Brain microvascular endothelial cell (primary cell): ENCODE data around the gene LY6G5B.

ENCODE experiments used
- DNase-seq: peaks from one replicate; pipeline ENCODE4 v3.0.0-alpha.2; 2020
- H3K27ac ChIP-seq: fragments of 250-450 bp; sonication (Bioruptor Pico); 2 replicates; pipeline ENCODE4 v1.5.1; 2020; ENCODE audit warnings: mild to moderate bottlenecking, moderate library complexity
- H3K27me3 ChIP-seq: fragments of 250-450 bp; sonication (Bioruptor Pico); replicated peaks from 2 replicates; pipeline ENCODE4 v1.5.1; 2020; ENCODE audit warnings: mild to moderate bottlenecking
- H3K36me3 ChIP-seq: fragments of 250-450 bp; sonication (Bioruptor Pico); replicated peaks from 2 replicates; pipeline ENCODE4 v1.5.1; 2020; ENCODE audit warnings: mild to moderate bottlenecking
- H3K4me3 ChIP-seq: 2 replicates; pipeline ENCODE4 v1.5.1; 2011; ENCODE audit warnings: low read depth, mild to moderate bottlenecking, control low read depth, low read length, moderate library complexity
- in situ Hi-C: cut with HindIII; loops from 2 replicates; pipeline ENCODE4 v1.10.0; 2017; ENCODE audit warnings: low sequenced_read_pairs, low pct_ligation_motif_present
- TF ChIP-seq, protein P1 (sequence below): IDR thresholded peaks from 2 replicates; pipeline ENCODE4 v1.5.1; 2011; ENCODE audit warnings: low read depth, mild to moderate bottlenecking, moderate library complexity, low read length, control low read depth, inconsistent platforms; ENCODE audit errors: missing control alignments

LY6G5B gene

DNA sequence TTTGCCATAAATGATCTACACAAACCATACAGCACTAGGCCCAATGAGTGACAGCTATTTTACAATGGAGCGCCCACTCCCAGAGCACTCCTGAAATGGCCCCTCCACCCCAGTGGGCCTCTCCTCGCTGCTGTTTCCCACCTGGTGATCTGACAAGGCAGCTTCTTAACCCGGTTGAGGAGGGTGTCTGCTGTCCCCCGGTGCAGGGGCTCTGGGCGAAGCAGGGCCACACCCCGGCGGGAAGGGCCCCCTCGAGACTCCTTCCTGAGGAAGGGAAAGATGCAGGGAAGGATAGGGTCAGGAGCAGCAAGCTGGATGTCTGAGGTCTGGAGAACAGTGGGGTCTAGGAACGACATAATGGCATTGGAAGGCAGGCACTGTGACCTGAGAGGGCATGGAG is 23.1 kb downstream of the LY6G5B start:
- H3K4me3 ChIP-seq: no peak overlapping the region
- H3K27ac ChIP-seq: no peak overlapping the region
- TF ChIP-seq, protein P1, sequence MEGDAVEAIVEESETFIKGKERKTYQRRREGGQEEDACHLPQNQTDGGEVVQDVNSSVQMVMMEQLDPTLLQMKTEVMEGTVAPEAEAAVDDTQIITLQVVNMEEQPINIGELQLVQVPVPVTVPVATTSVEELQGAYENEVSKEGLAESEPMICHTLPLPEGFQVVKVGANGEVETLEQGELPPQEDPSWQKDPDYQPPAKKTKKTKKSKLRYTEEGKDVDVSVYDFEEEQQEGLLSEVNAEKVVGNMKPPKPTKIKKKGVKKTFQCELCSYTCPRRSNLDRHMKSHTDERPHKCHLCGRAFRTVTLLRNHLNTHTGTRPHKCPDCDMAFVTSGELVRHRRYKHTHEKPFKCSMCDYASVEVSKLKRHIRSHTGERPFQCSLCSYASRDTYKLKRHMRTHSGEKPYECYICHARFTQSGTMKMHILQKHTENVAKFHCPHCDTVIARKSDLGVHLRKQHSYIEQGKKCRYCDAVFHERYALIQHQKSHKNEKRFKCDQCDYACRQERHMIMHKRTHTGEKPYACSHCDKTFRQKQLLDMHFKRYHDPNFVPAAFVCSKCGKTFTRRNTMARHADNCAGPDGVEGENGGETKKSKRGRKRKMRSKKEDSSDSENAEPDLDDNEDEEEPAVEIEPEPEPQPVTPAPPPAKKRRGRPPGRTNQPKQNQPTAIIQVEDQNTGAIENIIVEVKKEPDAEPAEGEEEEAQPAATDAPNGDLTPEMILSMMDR: no peak
- in situ Hi-C loops: no loop called here
- peaks cover 60% of the 10 kb centered on the region for H3K36me3 ChIP-seq
- no peak for DNase-seq
- no peaks in the 10 kb centered on the region for H3K27me3 ChIP-seq

DNA sequence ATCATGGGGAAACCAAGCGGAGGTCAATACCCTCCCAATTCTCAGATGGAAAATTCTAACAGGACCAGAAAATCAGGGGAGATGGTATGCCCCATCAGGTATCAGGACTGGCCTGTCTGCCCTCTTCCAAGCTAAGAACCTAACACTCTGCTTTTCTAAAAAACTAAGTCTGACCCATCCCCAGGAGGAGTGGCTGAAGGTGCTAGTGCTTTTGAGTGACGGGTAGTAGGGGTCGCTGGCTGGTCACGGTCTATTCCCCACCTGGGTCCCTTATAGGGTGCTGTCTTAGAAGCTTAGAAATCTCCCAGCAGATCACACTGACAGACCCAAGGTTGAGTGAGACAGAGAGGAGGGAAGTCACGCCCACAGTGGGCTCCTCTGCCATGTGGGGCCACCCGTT is 23.8 kb downstream of the LY6G5B start:
- H3K27me3 ChIP-seq: no peaks in the 10 kb centered on the region
- TF ChIP-seq, protein P1: no peak
- in situ Hi-C loops: no loop called here
- DNase-seq: no peak
- H3K36me3 ChIP-seq: peaks cover 53% of the 10 kb centered on the region
- no peak overlapping the region for H3K27ac ChIP-seq
- H3K4me3 ChIP-seq: no peak overlapping the region

DNA sequence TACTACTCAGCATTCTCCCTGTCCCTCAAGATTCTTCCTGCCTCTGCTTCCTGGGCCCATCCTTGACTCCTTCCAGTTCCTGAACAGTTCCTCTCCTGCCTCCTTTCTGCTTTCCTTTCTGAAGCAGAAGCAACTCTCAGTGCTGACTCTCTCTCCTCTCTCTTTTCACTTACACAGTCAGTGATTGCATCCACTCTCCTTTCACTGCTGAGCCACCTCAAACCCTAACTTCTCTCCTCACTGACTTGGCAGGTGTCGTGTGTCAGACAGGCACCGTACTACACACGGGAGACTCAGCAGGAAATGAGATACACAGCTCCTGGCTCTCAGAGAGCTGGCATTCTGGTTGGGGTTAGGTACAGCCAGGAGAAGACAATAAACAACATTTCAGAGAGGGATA is 27.8 kb downstream of the LY6G5B start:
- in situ Hi-C loops: no loop called here
- Histone ChIP-seq H3K4me3 (no peak overlapping the region), H3K36me3 (peaks cover 24% of the 10 kb centered on the region), H3K27me3 (no peaks in the 10 kb centered on the region), H3K27ac (no peak overlapping the region)
- TF ChIP-seq, protein P1: no peak
- DNase-seq: no peak

DNA sequence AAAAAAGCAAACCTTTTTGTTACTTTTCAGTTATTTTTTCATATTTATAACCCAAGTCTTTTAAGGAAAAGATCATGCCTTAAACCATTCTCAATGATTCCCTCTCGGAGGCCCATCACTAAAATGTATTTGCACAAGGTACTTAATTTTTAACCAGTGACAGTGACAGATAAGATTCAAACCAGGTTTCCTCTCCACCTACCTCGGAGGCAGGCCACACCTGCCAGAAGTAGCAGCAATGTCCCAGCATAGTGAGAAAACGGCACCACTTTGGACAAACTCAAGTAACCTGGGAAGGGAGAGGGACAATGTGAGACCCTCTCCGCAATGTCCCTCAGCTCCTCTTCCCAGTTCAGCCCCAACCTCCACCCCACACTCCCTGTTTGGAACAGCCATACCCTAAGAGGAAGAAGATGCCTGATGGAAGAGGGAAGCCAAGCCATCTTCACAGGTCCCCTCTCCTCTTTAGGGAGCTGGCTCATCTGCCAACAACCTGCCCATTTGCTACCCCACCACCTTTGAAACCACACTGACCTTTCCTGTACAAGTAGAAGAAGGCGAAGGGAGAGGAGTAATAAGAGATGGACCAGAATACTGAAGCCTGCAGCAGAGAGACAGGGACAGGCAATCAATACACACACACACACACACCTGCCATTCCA is 31.1 kb downstream of the LY6G5B start:
- no peak overlapping the region for H3K4me3 ChIP-seq
- peaks cover 7% of the 10 kb centered on the region for H3K36me3 ChIP-seq
- no peak overlapping the region for H3K27ac ChIP-seq
- TF ChIP-seq, protein P1: no peak
- in situ Hi-C loops: no loop called here
- no peak for DNase-seq
- no peaks in the 10 kb centered on the region for H3K27me3 ChIP-seq

DNA sequence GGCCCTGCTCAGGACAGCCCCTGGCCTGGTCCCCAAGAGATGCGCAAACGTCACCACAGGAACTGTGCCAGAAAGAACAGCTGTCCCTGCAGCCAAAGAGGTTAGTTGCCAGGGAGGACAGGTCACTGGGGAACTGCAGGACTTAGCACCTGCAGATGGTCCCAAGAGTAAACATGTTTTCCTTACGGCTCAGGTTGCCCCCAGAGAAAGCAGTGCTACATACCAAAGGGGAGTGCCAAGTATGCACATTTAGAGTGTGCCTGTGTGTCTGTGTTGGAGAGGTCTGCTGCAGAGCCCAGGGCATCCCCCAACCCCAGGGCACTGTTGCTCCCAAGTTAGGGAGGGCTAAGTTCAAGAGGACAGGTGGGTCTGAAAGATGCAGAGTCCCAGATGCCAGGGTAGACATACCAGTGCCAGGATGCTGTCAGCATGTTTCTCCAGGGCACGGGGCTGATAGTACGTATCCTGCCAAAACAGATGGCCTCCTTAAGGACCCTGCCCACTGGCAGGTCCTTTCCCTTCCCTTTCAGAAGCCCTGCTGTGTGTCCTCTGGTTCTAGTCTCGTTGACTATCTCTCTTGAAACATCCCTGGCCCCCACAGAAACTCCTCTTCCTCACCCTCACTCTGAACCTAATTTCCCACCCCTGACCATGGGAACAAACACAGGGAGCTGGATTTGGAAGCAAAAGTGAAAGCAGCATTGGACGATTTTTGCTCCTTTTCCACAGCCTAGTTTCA is 32.1 kb downstream of the LY6G5B start:
- in situ Hi-C loops: no loop called here
- TF ChIP-seq, protein P1: no peak
- Histone ChIP-seq H3K36me3 (peaks cover 7% of the 10 kb centered on the region), H3K27ac (no peak overlapping the region), H3K27me3 (no peaks in the 10 kb centered on the region), H3K4me3 (peak overlapping the region; percentile 92)
- DNase-seq: peak; percentile 19
